IMR-90 (cell line): Measurements from ENCODE around the gene TSTD1.

Experiments used
- POLR2A ChIP-seq: IDR thresholded peaks from 2 replicates; pipeline ENCODE4 v1.6.1; 2012; ENCODE audit warnings: mild to moderate bottlenecking, low read depth, low read length
- TF ChIP-seq, protein P1 (sequence below): conservative IDR thresholded peaks from 2 replicates; pipeline ENCODE4 v1.5.1; 2012; ENCODE audit warnings: mild to moderate bottlenecking, low read depth, low read length, improper control_type of control experiment

DNA sequence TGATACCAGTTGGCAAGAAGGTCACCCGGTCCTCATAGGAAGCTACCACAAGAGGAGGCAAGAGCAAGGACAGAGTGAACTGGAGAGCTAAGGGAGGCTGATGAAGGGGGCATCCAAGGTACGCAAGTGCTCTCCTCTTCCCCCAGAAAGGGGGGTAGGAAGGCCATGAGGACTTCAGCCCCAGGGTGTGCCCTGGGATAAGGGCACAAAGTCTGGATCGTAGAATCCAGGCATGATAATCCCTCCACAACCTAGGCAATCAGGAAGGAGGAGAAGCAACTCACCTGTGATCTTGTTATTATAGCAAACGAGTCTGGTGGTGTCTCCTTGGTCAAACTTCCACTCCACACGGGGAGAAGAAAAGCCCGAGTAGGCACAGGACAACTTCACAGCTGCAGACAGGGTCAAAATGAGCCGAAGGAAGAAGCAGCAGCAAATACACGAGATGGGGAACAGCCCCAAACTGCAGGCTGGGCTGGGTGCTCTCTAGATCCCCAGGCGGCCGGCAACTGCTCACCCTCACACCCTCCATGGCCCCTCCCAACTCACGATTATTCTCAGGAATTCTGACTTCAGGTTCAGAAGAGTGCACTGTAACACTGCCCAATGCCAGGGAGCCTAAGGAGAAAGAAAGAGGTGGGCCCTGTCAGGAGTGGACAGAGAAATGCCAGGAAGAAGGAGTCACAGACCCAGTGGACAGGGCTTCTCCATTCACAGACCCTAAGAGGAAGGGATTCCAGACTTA, 37.9 kb downstream of the TSTD1 start:
- TF ChIP-seq, protein P1, sequence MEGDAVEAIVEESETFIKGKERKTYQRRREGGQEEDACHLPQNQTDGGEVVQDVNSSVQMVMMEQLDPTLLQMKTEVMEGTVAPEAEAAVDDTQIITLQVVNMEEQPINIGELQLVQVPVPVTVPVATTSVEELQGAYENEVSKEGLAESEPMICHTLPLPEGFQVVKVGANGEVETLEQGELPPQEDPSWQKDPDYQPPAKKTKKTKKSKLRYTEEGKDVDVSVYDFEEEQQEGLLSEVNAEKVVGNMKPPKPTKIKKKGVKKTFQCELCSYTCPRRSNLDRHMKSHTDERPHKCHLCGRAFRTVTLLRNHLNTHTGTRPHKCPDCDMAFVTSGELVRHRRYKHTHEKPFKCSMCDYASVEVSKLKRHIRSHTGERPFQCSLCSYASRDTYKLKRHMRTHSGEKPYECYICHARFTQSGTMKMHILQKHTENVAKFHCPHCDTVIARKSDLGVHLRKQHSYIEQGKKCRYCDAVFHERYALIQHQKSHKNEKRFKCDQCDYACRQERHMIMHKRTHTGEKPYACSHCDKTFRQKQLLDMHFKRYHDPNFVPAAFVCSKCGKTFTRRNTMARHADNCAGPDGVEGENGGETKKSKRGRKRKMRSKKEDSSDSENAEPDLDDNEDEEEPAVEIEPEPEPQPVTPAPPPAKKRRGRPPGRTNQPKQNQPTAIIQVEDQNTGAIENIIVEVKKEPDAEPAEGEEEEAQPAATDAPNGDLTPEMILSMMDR: no peak
- TF ChIP-seq POLR2A: no peak
